HL-60 (cell line): ENCODE results near the gene MYH7B.

Experiments
- GABPA ChIP-seq: IDR thresholded peaks from 2 replicates; pipeline ENCODE4 v1.6.1; 2012; ENCODE audit warnings: low read depth
- POLR2AphosphoS5 ChIP-seq: IDR thresholded peaks from 2 replicates; pipeline ENCODE4 v1.6.1; 2012; ENCODE audit warnings: low read depth
- SPI1 ChIP-seq: IDR thresholded peaks from 2 replicates; pipeline ENCODE4 v1.6.1; 2012; ENCODE audit warnings: low read depth, mild to moderate bottlenecking, borderline replicate concordance
- TF ChIP-seq, protein P1 (sequence below): IDR thresholded peaks from one replicate; pipeline ENCODE4 v1.5.1; 2011; ENCODE audit warnings: low read length, control low read depth, inconsistent platforms; ENCODE audit not compliant: insufficient read depth
- TF ChIP-seq, protein P2 (sequence below): IDR thresholded peaks from 2 replicates; pipeline ENCODE4 v1.6.1; 2012; ENCODE audit warnings: low read depth; ENCODE audit not compliant: insufficient replicate concordance

DNA sequence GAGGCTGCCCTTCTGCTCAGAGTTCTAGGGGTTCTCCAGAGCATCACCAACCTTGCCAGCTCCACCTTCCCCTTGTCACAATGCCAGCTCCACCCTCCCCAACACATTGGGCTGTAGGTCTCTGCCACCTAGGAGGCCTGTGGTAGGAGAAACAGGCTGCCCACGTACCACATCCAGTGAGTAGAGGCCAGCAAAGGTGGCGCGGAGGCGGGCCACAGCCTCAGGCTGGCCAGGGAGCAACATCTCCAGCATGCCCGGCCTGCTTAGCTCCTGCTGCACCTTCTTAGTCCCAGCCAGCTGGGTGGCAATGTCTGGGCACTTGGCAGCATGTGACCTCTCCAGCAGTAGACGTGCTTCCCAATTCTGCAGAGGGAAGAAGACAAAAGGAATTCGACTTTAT, 23.9 kb upstream of the MYH7B start:
- TF ChIP-seq, protein P1, sequence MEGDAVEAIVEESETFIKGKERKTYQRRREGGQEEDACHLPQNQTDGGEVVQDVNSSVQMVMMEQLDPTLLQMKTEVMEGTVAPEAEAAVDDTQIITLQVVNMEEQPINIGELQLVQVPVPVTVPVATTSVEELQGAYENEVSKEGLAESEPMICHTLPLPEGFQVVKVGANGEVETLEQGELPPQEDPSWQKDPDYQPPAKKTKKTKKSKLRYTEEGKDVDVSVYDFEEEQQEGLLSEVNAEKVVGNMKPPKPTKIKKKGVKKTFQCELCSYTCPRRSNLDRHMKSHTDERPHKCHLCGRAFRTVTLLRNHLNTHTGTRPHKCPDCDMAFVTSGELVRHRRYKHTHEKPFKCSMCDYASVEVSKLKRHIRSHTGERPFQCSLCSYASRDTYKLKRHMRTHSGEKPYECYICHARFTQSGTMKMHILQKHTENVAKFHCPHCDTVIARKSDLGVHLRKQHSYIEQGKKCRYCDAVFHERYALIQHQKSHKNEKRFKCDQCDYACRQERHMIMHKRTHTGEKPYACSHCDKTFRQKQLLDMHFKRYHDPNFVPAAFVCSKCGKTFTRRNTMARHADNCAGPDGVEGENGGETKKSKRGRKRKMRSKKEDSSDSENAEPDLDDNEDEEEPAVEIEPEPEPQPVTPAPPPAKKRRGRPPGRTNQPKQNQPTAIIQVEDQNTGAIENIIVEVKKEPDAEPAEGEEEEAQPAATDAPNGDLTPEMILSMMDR: no peak
- TF ChIP-seq, protein P2, sequence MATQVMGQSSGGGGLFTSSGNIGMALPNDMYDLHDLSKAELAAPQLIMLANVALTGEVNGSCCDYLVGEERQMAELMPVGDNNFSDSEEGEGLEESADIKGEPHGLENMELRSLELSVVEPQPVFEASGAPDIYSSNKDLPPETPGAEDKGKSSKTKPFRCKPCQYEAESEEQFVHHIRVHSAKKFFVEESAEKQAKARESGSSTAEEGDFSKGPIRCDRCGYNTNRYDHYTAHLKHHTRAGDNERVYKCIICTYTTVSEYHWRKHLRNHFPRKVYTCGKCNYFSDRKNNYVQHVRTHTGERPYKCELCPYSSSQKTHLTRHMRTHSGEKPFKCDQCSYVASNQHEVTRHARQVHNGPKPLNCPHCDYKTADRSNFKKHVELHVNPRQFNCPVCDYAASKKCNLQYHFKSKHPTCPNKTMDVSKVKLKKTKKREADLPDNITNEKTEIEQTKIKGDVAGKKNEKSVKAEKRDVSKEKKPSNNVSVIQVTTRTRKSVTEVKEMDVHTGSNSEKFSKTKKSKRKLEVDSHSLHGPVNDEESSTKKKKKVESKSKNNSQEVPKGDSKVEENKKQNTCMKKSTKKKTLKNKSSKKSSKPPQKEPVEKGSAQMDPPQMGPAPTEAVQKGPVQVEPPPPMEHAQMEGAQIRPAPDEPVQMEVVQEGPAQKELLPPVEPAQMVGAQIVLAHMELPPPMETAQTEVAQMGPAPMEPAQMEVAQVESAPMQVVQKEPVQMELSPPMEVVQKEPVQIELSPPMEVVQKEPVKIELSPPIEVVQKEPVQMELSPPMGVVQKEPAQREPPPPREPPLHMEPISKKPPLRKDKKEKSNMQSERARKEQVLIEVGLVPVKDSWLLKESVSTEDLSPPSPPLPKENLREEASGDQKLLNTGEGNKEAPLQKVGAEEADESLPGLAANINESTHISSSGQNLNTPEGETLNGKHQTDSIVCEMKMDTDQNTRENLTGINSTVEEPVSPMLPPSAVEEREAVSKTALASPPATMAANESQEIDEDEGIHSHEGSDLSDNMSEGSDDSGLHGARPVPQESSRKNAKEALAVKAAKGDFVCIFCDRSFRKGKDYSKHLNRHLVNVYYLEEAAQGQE: no peak
- no peak for TF ChIP-seq SPI1
- TF ChIP-seq GABPA: no peak
- TF ChIP-seq POLR2AphosphoS5: no peak
